ENCODE data around the gene STARD10.

The STARD10 gene

DNA sequence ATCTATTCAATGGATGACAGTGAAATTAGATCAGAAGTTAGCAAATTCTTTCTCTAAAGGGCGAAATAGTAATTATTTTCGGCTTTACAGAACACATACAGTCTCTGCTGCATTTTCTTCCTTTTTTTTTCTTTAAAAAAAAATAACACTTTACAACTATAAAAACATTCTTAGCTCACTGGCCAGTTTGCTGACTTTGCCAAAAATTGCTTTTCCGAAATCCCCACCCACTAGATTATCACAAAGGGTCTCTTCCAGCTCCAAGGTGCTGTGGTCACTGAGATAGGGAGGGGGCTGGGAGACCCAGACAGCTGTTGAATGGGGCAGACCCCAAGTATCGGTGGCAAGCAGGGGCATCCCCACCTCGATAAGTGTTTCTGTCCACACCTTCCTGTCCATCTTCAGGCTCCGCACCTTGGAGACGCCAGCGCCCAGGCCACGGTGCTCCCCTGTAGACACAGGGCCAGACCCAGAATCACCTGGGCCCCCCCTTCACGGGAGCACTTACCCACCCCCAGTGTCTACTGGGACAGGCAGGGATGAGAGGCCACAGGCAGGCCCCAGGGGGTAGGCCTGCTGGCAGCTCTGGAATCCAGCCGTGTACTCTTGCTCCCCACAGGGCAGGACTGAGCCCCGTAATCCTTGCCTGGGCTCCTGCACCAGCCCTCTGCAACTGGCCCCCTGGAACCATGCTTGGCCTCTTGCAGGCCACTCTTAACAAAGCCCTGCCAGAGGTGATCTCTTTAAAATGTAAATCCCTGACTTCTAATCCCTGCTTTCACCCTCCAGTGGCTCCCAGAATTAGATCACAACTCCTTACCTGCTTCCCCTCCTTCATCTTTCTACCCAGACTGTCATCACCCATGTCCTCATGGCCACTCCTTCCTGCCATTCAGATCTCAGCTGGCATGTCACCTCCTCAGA is 88.1 kb downstream of the STARD10 start:
- no peak for DNase-seq (ENCODE audit: low spot score)

GRCh38 chr11:72704783-72705265 is 89.0 kb downstream of the STARD10 start:
- no peak for DNase-seq (ENCODE audit: low spot score)
